NK-92 treated with Interleukin-12 subunit alpha and Interleukin-12 subunit beta, amount 100 ng/mL, for 24 hours (cell line): ENCODE data around the gene AMPD2.
"Not testable (repeated sequence)": the region's sequence is repeated elsewhere in the genome, so short reads cannot be mapped to it uniquely, and the experiment has no call there.

Experiments
- DNase-seq: peaks from one replicate; lab custom pipeline; 2025; lab: John Stamatoyannopoulos, UW

Gene AMPD2

DNA sequence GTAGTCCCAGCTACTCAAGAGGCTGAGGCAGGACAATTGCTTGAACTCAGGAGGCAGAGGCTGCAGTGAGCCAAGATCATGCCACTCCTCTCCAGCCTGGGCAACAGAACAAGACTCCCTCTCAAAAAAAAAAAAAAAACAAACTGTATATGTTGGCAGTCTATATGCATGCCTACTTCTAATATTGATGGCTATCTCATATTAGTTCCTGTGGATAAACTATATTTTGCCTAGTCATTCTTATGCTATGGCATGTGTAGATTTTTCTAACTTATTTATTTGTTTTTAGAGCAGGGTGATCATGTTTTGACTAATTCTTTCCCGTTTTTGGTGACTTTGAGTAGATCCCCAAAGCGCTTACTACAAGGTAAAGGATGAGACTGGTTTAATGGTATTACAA lies 59.0 kb downstream of the AMPD2 start:
- not testable (repeated sequence) for DNase-seq
